NCI-H1694 (cell line): ENCODE measurements around the gene TRIM59.

Experiments
- DNase-seq: peaks from one replicate; lab custom pipeline; 2025; lab: John Stamatoyannopoulos, UW

TRIM59 gene, protein sequence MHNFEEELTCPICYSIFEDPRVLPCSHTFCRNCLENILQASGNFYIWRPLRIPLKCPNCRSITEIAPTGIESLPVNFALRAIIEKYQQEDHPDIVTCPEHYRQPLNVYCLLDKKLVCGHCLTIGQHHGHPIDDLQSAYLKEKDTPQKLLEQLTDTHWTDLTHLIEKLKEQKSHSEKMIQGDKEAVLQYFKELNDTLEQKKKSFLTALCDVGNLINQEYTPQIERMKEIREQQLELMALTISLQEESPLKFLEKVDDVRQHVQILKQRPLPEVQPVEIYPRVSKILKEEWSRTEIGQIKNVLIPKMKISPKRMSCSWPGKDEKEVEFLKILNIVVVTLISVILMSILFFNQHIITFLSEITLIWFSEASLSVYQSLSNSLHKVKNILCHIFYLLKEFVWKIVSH

DNA sequence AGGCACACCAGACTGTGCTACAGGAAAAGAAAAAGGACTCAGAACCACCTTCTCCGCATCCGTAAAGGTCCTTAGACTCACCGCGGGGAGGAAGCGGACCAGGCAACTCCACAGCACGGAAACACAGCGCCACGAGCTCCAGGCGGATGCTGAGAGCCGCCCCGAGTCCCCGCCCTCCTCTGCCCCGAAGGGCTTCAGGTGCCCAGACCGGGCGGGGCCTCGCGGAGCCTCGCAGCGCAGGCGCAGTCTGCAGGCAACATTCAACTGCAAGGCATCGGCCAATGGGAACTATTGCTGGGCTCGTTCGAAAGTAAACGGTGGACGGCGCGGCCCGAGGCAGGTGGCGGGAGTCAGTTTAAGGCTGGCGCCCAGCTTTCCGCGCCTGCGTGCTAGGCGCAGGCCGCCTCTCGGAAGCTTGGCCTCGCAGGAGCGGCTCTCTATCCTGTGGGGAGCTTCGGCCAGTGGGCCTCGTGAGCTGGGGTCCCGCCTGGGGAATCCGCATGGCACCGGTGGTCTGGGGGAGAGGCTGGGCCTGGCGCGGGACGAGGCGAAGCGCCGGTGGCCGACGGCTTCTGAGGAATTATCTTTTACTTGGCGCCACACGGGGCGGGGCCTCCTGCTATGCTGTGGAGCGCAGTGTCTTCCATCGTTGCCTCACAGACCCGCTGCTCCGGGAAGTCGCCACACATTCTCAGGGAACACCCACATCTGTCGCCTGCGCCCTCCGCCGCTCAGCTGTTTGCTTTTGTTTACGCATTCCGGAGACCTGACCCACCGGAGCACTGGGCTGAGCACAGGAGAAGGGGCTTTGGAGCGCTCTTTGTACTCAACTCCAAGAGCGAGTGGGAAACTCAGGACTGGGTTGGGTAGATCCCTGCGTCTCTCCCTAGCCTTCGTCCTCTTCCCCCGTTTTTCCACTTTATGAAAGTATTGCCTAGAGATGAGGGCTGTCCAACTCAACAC is at the start of gene TRIM59:
TSS of gene TRIM59 (minus strand) at position 151 of the 963 bp plus-strand sequence. CDS start 10,603 bp downstream, outside the sequence.
- DNase-seq: no peak

DNA sequence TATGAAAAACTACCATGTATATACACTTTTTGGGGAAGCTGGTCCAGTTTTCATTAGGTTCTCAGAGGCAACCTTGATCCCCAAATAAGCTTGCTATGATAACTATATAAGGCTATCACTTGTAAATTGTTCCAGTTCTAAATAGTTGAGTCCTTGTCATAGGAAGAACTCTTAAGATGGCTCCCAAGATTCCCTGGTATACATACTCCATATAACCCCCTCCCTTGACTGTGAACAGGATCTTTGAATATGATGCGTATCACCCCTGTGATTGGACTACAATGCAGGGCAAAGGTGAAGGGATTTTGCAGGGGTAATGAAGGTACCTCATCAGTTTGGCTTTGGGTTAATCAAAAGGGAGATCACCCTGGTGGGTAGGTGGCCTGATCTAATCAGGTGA is 48.6 kb upstream of the TRIM59 start:
- DNase-seq: no peak

DNA sequence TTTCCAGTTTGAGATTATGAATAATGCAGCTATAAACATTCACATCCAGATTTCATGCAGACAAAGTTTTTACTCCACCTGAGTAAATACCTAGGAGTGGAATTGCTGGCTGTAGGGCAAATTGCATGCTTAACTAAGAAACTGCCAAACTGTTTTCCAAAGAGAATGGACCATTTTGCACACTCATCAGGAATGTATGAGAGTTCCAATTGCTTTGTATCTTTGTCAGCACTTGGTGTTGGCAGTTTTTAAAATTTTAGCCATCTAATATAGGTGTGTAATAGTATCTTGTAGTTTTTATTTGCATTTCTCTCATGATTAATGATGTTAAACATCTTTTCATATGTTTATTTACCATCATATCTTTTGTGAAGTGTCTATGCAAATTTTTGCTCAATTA is 40.6 kb upstream of the TRIM59 start:
- no peak for DNase-seq

DNA sequence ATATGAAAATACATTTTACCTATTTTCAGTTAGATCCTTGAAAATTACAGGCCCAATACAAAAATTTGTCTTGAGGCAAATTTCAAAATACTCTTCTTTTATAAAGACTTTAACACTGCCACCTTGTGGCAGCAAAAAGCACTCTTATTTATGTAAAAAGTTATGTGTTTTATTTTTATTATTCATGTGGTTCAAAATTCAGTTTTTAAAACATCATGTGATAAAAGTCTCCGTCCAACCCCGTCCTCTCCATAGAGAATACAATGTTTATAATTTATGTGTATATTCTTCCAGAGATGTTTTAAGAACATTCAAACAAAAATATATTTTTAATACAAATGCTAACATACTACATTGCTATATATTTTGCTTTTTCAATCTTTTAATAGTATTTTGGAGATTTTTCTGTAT is 36.9 kb upstream of the TRIM59 start:
- DNase-seq: peak; percentile 44

DNA sequence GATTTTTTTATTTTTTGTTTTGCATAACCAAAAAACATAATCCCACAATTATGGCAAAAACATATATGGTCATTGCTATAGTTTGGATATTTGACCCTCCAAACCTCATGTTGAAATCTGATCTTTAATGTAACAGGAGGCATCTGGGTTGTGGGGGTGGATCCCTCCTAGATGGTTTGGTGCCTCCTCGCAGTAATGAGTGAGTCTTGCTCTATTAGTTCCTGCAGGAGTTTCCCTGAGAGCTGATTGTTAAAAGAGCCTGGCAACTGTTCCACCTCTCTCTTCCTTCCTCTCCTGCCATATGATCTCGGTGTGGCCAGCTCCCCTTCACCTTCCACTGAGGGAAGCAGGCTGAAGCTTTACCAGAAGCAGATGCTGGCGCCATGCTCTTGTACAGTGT is 33.2 kb upstream of the TRIM59 start:
- no peak for DNase-seq

DNA sequence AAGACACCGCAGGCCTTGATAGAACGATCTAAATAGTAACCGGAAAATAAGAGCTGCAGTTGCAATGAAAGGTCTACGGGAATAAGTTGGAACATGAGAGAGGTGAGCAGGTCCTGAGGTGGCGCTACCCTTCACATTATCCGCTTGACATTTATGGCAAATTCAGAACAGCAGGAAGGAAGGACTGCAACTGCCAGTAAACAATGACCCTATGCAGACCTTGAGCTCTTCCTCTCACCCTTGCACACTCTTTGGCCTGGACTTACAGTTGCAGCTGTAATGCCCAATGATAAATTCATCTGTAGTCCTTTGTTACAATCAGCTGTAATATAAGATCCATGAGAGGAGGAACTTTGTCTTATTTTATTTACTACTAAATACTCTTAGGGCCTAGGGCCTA is 32.3 kb upstream of the TRIM59 start:
- no peak for DNase-seq

DNA sequence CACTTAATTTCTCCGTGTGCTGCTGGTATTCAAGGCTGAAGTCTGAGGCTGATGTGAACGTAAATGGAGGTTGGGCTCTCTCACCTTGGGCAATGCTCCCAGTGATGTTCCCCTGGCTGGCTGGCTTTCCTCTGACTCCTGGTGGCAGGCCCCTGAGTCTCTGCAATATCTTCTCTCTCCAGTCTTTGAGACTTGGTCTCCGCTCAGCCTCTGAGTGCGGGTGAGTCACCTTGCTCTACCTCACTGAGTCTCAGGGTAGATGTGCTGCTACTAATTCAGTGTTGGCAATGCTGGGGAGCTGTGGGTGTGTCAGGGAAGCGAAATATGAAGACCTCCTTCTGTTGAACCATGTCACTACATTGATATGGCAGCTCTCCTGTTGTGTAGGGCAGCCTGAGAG is 31.3 kb upstream of the TRIM59 start:
- DNase-seq: no peak

DNA sequence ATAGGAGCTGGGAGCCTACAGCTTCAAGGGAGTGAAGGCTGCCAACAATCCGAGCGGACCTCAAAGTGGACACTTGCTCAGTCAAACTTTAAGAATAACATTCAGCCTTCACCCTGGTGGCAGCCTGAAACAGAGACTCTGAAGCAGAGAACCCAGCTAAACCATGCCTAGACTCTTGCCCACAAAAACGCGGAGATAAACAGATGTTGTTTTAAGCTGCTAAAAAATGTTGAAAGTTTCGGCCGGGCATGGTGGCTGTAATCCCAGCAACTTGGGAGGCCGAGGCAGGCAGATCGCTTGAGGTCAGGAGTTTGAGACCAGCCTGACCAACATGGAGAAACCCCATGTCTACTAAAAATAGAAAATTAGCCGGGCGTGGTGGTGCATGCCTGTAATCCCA is 29.8 kb upstream of the TRIM59 start:
- no peak for DNase-seq

DNA sequence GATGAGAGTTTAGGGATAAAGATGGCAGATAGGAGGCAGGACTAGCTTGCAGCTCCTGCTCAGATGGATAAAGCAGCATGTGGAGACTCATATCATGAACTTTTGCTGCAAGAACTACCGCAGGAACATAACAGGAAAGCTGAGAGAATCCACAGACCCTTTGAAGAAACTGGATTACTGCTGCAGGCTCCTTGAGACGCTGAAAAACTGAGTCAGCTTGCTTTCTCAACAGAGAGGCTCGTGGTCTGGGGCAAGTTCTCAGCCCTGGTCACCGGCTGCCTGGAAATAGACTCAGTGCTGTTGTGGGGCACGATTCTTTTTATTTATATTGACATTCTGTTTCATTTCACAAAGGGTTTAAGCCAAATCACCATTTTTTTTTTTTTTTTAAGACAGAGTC is 28.8 kb upstream of the TRIM59 start:
- DNase-seq: no peak

DNA sequence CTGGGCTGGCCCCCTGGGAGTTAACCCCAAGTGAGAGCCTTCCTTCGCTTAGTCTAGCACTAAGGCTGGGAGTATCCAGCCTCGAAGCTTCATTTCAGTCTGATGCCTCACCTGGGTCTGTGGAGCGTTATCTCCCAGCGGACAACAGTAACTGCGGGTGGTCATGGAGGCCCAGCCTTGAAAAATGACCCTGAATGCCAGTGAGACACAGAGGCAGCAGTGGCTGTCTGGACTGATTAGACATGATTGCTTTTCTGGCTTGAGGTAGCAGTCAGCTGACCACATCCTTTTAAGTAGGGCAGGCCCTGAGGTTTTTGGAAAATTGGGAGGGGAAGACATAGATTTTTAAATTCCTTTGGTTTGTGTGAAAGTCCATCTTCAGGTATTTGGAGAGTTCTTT is 28.2 kb upstream of the TRIM59 start:
- DNase-seq: no peak

DNA sequence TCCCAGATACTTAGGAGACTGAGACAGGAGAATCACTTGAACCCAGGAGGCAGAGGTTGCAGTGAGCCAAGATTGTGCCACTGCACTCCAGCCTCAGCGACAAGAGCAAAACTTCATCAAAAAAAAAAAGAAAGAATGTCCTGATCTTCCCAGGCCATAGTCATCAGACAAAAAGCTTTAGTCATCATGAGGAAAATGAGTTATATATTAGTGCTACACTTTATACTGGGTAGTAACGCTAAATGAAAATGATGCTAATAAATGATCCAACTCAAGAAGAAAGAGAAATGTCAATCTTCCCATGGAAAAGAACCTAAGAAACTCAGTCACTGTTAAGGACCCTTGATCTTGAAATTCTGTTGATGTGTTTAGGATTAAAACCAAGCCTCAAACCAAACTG is 26.3 kb upstream of the TRIM59 start:
- DNase-seq: no peak

DNA sequence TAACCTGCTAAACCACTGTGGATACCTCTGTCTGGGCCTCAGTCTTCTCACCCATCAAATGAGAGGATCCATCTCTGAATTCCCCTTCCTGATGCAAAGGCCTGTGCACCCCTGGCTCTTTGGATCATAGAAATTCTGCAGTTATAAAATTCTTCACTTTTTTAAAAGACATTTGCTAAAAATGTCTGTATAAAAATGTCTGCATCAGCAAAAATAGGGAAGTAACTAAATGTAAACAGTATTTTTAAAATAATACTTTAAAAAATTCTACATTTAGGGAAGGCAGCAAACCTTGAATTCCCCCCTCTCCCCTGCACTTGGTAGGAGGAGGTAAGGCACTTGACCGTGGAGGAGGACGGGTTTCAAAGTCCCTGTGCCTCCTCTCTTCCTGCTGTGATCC is 25.6 kb upstream of the TRIM59 start:
- no peak for DNase-seq

DNA sequence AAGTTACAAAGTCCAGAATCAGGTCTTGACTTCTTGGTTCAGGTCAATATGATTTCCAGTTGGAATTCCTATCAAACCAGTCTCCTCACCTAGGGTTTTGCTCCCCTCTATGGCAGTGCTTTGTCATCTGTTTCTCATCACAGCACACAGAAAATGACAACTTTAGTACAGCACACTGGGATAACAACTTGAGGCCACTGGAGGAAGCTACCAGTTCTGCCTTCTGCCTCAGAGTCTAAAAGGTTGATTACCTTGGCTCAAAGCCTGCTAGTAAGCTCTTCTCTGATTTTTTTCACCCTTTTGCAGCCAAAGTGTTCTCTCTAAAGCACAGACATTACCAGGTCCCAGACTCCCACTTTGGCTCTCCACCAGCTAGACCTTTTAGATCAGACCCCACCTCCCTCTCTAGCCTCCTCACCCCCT is 24.8 kb upstream of the TRIM59 start:
- DNase-seq: no peak

DNA sequence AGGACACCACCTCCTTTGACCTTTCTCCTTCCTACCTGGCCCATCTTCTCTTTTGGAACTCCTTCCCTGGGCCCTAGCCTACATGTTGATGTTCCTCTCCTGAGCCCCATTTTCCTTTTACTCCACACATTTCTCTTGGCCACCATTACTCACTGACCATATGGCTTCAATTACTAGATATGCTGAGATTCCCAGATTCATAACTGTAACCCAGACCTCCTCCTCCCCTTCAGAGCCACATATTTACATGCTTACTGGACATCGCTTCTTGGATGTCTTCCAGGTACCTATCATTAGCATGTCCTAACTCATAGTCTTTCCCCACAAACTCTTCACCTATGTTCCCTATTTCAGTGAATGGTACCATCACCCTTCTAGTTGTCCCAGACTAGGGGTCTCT is 24.4 kb upstream of the TRIM59 start:
- no peak for DNase-seq

DNA sequence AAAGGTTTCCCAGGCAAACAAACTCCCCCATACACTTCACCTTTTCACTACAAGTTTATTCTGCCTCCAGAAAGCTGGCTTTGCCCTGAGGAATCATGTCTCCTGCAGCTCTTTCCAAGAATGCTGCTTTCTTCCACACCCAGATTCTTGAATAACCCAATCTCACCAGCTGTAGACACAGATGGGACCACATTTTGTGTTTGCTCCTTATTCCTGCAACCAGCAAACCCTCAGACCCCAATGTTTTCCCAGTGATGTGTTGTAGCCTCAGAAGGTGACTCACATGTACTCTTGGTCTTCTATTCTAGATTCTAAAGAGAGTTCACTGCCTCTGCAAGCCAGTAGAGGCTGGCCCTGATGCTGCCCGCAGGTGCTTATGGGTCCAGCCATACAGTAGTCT is 23.6 kb upstream of the TRIM59 start:
- DNase-seq: no peak

DNA sequence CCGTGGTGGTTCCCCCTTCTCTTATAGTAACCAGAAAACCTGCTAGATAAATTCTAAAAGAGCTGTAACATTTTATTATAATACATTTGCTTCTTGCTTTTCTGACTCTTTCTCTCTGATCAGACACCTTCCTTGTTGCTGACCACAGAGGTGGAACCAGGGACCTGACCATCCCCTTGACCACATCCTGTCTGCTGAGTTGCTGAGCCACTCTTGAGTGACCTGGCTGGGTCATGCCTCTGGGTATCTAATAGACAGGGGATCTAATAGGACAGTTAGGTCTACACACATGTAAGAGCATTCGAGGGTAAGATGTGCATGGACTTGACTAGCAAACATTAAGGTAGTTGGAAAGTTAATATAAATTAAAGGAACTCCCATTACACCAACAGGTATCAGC is 22.8 kb upstream of the TRIM59 start:
- no peak for DNase-seq

DNA sequence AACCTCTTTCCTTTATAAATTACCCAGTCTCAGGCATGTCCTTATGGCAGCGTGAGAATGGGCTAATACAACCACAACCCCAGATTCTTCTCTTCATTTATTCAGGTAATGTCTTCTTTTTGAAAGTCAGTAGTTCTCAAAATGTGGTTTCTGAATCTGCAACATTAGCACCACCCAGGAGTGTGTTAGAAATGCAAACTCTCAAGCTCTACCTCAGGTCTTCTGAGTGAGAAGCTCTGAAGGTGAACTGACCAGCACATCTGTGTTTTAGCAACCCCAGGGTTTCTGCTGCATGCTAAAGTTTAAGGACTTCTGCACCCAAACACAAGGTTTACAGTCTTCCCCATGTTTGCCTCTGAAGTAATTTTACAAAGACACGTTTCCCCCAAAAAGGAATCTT is 22.3 kb upstream of the TRIM59 start:
- DNase-seq: no peak

DNA sequence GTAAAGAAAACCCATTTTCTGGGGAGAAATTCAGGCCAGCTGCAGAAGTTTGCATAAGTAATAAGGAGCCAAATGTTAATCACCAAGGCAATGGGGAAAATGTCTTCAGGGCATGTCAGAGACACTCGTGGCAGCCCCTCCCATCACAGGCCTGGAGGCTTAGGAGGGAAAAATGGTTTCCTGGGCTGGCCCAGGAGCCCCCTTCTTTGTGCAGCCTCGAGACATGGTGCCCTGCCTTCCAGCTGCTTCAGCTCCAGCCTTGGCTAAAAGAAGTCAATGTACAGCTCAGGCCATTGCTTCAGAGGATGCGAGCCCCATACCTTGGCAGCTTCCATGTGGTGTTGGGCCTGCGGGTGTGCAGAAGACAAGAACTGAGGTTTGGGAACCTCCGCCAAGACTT is 20.6 kb upstream of the TRIM59 start:
- DNase-seq: no peak

DNA sequence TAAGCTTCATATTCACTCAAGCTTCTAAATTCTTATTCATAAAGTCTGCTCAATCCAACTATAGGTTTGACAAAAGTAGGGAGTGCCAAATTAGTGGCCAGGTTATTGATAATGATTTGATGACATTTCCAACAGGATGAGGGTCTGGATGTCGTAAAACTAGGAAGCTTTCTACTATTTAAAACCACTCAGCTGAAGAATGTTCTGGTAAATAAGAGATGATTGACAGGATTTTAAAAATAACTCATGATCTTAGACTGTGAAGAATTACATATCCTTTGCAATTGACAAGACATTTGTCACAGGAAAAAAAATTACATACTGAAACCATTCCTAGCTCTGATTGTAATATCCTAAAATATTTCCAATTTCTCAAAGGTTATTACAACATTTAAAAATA is 15.4 kb upstream of the TRIM59 start:
- DNase-seq: no peak

DNA sequence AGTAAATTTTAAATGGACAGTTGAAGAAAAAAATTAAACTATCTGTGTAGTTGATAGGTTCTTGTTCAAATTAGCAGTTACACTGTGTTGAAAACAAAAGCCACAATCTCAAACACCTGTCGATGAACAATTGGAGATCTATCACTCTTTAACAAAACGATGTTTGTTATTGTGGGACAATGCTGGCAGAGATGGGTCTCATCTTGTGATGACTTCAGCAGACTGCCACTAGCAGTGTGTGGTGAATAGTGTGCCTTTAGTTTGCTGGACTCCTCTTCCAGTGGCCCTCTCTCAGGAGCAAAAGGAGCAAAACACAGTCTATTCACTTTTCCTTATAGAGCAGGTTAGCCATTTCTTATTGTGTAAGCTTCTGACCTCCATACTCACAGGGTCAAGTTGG is 14.7 kb upstream of the TRIM59 start:
- DNase-seq: no peak

DNA sequence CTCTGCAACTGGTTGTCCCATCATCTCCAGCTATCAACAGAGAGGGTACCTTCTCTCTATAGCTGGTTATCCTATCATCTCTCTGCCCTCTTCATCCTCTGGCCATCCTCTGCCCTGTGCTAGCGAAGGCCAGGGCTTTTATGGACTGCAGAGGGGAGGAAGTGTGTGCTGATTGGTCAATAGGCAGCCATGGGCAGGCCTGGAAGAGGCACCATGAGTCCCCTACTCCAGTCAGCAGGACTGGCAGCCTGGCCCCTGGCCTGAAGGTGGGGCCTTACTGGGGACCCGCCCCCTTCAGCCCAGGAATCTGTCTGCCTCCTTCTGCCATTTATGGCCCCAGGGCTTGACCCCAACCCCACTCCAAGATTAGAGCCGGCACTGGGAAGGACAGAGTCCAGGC is 10.4 kb upstream of the TRIM59 start:
- no peak for DNase-seq

DNA sequence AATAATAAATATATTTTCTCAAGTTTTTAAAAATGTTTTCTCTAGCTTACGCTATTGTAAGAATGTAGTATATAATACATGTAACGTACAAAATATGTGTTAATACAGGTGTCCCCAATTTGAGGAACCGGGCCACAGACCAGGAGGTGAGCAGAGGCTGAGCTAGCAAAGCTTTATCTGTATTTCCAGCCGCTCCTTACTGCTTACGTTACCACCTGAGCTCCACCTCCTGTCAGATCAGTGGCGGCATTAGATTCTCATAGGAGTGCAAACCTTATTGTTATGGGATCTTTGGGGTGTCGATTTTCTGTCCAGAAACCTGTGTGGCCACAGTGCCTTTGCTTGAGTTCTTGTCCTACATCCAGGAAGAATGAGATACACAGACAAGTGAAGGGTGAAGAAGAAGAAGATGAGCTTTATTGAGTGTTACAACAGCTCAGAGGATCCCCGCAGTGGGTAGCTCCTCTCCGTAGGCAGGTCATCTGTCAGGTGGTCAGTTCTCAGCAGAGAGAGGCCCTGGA is 9.9 kb upstream of the TRIM59 start:
- no peak for DNase-seq

DNA sequence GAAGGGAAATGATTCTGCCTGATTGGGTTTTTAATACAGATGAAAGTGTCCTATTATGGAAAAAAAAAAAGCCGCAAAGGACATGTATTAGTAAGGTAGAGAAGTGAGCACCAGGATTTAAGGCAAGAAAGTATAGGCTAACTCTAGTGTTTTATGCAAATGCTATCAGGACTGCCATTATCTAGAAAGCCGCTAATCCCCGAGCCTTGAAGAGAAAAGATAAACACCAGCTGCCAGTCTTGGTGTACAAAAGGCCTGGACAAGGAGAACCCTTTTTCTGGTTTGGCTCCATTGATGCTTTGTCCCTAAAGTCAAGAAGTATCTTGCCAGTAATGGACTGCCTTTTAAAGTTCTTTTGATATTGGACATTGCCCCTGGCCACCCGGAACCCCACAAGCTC is 8.6 kb upstream of the TRIM59 start:
- DNase-seq: no peak
